GM11168 (cell line): ENCODE measurements around the gene TTC16.

Experiments
- in situ Hi-C: fragments of 300-500 bp; cut with MboI; formaldehyde crosslinking; loops from one replicate; pipeline ENCODE4 v1.12.0; 2022; ENCODE audit warnings: low sequenced_read_pairs; ENCODE audit not compliant: unreplicated experiment

TTC16 gene

GRCh38 chr9:127715470-127716337 is at the start of gene TTC16, which contains the start of gene PTRH1:
Gene TTC16, plus strand, starts transcription at chr9:127716079. Its CDS starts 67 bp downstream, at chr9:127716146.
Gene PTRH1, minus strand, starts transcription at chr9:127715663. Its CDS starts 24 bp downstream, at chr9:127715639.
- in situ Hi-C loops: no loop called here

GRCh38 chr9:127667127-127667844 is 48.6 kb upstream of the TTC16 start:
- in situ Hi-C loops: no loop called here

GRCh38 chr9:127667906-127668305 is 48.0 kb upstream of the TTC16 start:
- in situ Hi-C loops: no loop called here

GRCh38 chr9:127673234-127673633 is 42.6 kb upstream of the TTC16 start:
- in situ Hi-C loops: no loop called here

GRCh38 chr9:127676638-127677037 is 39.2 kb upstream of the TTC16 start:
- in situ Hi-C loops: no loop called here

GRCh38 chr9:127679506-127679905 is 36.4 kb upstream of the TTC16 start:
- in situ Hi-C loops: no loop called here

- in situ Hi-C loops: no loop called here
These were observed 35.7 kb upstream of the TTC16 start for GRCh38 chr9:127680226-127680625.

GRCh38 chr9:127680846-127681245 is 35.0 kb upstream of the TTC16 start:
- in situ Hi-C loops: no loop called here

GRCh38 chr9:127682351-127683136 is 33.3 kb upstream of the TTC16 start:
- in situ Hi-C loops: no loop called here

GRCh38 chr9:127683723-127684122 is 32.2 kb upstream of the TTC16 start:
- in situ Hi-C loops: no loop called here

- in situ Hi-C loops: no loop called here
These were observed 31.3 kb upstream of the TTC16 start for GRCh38 chr9:127684576-127684975.

GRCh38 chr9:127686461-127687393 is 29.2 kb upstream of the TTC16 start:
- in situ Hi-C loops: no loop called here

GRCh38 chr9:127689329-127690000 is 26.4 kb upstream of the TTC16 start:
- in situ Hi-C loops: no loop called here

GRCh38 chr9:127690735-127691134 is 25.1 kb upstream of the TTC16 start:
- in situ Hi-C loops: no loop called here

GRCh38 chr9:127692071-127692470 is 23.8 kb upstream of the TTC16 start:
- in situ Hi-C loops: no loop called here

GRCh38 chr9:127693143-127693542 is 22.7 kb upstream of the TTC16 start:
- in situ Hi-C loops: no loop called here

GRCh38 chr9:127693697-127694096 is 22.2 kb upstream of the TTC16 start:
- in situ Hi-C loops: no loop called here

- in situ Hi-C loops: no loop called here
These were observed 20.8 kb upstream of the TTC16 start for GRCh38 chr9:127694890-127695720.
